Hematopoietic multipotent progenitor cell treated with erythropoietin and hydrocortisone succinate and interleukin-3 and kit ligand, for 17 days (in vitro differentiated cells): Measurements from ENCODE around the gene GPR153.

Source experiments
- DNase-seq: peaks from one replicate; pipeline ENCODE4 v3.0.0-alpha.2; 2015; ENCODE audit warnings: low spot score

Gene GPR153

DNA sequence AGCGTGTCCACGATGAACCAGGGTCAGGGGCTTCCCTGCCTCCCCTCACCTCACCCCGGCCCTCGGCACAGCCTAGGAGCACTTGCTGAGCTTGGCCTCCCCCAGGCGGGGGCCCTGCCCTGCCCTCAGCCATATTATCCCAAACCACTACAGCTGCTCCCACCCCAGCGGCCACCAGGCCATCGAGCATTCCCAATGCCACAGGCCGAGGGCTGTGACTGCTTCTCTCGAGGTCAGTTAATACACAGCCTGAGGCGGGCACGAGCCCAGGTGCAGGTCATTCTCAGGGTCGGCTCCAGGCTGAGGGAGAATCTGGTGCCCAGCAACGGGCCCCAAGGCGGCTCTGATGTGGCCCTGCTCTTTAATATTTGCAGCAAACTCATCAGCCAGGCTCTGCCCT lies 8.4 kb upstream of the GPR153 start:
- DNase-seq, result no peak

DNA sequence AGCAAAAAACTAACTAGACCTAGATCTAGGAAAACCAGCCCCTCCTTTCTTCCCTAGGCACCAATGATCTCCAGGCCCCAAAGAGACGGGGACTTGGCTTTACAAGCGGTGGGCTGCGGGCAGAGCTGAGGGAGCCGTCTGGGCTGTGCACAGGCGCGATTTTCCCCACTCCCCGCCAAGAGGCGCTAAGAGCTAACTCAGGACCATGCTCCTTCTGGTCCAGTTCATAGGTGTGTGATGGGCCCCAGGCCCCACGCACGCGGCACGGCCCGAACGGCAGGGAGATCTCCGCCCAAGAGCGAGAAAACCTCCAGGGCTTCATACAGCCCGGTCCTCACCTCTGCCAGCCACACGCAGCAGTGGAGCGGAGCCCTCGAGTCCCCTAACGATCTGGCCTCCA lies 7.5 kb upstream of the GPR153 start:
- no peak for DNase-seq

DNA sequence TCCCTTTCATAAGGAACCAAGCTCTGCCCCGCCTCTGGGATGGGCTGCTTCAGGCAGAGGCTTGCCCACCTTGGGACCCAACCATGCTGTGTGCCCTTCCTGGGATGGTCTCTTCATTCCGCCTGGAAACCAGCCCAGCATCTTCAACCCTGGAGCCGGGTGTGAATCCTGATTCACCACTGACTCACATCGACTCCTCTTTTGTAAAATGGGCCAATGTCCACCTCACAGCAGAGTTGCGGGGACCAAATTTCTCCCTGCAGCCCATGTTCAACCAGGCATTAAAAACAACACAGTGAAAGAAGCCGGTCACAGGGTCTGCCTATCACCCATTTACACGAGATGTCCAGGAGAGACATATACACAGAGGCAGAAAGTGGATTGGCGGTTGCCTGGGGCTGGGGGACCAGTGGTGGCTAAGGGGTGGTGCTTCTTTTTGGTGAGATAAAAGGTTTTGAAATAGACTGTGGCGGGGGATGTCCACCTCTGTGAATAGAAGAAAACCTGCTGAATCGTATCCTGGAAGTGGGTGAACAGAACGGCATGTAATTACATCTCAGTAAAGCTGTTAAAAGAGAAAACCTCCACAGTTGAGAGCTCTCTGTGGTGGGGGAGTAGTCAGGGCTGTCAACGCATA lies 6.9 kb upstream of the GPR153 start:
- DNase-seq, result no peak

DNA sequence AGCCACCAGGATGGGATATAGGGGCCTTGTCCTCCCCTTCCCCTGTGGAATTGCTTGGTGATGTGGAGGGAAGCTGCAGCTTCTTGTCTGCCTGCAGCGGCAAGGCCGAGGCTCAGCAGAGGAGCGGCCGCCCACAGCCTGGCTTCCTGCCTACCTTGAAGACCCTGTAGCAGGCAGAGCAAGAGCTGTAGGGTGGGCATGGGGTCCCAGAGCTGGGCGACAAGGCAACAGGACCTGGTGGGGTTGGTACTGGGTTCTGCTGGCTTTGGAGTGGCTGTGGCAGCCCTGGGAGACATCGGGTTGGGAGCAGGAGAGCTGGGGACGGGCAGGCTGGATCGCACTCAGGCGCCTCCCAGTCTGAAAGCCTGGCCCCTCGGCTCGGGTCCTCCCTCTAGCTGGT lies 5.7 kb upstream of the GPR153 start:
- no peak for DNase-seq

DNA sequence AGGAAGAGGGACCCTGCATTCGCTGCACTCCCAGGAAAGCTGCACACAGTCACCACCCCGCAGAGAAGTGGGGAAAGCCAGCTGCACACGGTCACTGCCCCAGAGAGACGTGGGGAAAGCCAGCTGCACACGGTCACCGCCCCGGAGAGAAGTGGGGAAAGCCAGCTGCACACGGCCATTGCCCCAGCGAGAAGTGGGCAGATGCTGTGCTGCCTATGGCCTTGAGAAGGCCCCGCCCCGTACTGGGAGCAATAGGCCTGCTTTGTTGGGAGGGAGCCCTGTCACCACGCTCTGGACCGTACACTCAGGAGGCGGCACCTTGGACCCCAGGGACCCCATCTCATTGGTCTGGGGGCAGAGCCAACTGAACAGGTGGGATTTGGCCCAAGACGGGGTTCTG lies 4.3 kb upstream of the GPR153 start:
- DNase-seq, result no peak

DNA sequence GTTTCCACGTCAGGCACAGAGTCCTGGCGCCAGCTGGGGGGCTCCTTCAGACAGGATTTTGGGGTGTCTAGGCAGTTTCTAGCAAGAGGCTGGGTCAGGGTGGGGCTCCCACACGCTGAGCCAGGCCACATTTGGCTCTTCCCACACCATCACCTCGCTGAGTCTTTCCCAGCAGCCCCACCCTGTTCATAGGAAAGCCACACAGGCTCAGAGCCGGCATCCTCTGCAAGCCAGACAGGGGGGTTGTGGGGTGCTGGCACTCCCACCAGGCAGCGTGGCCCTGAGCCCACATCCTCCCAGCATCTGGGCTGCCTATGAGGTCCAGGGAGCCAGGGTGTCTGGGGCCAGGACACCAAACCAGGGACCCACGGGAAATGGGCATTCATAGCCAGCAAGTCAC lies 2.8 kb upstream of the GPR153 start:
- no peak for DNase-seq

DNA sequence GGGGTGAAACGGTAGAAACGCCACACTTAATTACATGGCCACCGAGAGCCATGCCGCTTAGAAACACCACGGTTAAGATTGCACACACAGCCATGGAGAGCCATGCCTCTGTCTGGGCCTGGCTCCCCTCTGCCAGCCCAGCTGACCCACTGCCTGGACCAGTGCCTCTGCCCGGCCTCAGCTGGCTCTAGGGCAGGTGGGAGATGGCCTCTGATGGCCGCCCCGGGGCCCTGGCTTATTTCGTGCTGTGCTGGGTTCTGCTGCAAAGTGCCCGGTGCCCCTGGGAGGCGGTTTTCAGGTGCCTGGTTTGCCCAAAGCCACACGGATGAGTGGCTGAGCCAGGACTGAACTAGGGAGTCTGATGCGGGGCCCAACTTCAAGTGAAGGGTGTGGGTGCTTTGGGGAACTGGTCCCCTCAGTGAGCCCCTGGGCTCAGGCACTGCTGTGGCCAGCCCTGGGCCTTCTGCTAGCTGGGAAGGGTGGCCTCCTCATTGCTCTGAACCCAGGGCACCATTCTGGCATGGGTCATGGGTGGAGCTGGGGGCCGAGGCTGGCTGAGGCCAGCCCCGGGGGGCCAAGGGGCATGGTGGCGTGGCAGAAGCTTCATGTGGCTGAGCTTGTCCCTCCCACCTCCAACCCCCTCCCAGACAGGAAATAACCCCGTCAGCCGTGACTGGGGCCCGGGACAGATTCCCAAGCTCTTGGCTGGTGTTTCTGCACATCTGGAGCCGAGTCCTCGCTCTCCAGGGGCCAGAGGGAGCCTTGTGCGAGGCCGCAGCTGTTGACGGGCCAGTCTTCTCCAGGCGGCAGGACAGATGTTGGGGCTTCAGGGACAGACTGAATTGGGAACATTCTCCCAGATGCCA lies 1.9 kb upstream of the GPR153 start:
- DNase-seq, result no peak

DNA sequence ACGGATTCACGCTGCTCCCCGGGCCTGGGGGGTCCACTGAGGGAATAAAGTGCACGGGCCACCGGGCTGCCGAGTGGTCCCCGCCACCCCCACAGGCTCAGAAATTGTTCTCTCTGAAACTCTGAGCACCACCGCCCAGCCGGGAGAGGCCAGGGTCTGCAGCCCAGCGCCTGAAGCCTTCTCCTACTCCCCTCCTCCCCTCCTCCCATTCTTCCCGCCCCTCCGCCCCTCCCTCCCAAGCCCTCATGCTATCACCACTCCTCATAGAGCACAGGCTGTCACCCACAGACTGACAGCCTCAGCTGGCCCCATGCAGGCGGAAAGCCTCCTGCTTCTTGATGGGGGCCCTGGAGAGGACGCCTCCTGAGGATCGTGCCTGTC lies 707 bp upstream of the GPR153 start:
- DNase-seq, result no peak

DNA sequence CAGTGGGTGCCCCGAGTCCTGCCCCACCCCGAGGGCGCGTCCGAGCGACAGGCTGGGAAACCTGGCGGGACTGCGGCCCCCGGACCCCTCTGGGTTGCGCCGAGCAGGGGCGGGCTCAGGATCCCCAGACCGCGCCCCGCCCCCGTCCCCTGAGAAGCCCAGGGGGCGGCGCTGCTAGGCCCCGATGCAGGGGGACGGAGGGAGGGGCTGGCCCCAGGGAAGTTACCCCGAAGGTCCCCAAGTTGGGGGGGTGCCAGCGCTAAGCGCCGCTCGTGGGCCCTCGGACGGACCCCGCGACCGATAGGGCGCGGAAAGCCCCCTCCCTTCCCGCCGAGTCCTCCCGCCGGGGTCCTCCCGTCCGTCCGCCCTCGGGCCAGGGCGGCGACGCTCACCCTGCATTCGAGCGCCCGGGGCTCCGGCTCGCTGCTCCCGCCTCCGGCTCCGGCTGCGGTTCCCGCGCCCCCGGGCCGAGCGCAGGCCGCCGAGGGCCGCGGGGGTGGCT lies 414 bp downstream of the GPR153 start:
- DNase-seq, result no peak

DNA sequence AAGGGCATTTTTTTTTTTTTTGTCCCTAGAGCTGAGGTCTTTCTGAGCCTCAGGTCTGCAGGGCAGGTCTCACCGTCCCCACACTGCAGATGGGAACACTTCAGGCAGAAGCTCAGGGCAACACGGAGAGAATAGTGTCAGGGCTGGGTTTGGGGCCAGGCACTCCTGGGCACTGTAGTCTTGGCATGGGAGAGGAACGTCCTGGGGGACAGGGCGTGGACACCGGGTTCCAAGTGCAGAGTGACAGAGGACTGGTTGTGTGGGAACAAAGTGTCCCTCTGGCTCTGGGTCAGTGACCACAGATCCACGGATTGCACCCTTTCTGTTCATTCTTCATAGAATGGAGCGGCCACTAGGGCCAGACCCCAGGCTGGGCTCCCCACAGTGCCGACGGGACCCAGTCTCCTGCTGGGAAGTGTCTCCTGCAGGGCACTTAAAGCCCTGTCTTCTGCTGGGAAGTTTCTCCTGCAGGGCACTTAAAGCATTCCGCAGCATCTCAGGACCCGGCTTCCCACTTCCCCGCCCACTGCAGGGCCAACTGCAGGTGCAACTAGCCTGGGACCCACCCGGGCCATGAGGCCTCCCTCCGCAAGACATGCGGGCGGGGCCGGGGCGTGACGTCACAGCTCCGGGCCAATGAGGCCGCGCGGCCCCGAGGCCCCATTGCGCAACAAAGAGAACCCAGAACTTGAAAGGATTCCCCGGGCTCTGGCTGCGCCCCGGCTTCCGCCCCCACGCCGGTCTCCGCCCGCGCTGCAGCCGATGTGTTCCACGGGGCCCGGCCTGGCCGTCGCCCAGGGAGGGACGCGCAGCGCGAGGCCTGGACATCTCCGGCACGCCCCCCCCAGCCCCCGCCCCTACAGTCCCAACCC lies 1.2 kb downstream of the GPR153 start:
- DNase-seq, result peak; percentile 13

DNA sequence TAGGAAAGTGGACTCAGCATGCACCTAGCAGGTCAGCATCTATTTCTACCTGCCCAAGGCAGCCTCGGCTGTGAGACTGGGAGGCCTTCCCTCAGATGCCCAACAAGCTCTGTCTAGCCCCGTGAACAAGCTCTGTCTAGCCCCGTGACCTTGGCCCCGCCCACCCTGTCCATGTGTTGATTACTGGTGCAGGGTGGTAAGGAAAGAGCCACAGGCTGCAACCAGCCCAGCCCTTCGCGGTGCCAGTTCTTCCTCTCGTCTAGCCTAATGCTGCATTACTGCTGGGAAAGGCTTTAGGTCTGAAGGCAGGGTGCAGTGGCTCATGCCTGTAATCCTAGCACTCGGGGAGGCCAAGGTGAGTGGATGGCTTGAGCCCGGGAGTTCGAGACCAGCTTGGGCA lies 2.2 kb downstream of the GPR153 start:
- no peak for DNase-seq

DNA sequence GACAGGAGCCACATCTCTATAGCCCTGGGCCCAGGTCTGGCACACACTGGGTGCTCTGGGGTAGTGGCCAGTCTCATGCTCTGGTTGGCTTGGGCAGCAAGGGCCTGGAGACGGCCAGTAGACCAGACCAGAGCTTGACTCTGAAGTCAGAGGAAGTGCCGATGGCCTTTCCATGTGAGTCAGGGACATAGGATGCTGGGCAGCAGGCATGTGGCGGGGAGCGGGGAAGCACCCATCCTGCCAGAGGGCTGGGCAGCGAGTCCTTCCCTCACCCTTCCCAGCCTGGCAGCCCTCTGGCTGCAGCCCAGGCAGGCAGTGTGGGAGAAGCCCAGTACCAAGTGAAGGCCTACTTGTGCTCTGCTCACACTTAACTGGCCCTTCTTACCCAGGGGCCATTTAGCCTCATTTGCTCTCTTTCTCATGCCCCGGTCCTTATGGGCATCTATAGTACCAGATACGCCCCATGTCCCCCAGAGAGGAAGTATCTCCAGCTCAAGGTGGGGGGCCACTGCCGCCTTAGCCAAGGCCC lies 3.3 kb downstream of the GPR153 start:
- no peak for DNase-seq

DNA sequence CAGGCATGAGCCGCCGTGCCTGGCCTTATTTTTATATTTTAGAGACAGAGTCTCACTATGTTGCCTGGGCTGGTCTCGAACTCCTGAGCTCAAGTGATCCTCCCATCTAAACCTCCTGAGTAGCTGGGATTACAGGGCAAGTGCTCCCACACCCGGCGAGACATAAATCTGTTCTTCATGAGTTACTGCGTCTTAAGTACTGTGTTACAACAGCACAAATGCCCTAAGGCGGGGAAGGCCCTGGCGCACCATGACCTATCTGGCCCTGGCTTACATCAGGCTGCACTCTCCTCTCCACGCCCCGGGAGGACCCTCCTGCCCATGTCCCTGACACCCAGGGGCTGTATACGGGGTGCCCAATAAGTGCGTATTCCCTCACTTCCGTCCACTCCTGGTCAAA lies 4.3 kb downstream of the GPR153 start:
- DNase-seq, result no peak

DNA sequence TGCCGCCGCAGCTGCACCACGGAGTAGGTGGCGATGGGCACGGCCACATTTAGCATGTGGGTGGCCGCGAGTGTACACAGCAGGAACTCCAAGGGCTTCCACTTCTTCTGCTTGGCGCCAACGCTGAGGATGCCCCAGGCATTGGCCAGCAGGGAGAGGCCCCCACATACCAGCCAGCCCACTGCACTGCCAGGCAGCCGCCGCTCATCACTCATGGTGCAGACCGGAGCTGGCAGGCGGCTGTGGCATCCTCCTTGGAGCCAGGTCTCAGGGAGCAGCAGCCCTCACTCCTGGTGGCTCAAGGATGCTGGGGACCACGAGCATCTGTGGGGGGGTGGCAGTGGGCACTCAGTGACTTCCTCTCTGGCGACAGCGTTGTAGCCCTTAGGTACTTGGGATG lies 6.2 kb downstream of the GPR153 start:
- no peak for DNase-seq

DNA sequence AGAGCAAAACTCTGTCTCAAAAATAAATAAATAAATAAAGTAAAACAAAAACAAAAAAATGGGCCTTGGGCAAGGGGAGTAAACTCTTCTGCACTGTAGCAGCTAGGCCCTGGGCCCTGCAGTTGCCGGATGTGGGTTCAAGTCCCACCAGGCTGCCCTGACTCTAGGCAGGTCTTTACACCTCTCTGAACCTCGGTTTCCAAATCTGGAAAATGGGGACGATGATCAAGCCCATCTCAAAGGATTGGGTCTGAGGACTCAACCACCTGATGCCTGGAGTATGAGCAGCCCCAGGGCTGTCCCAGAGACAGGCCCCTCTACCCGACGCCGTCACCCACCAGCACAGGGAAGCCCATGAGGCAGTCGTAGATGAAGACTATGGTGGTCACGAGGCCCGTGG lies 7.5 kb downstream of the GPR153 start:
- no peak for DNase-seq

DNA sequence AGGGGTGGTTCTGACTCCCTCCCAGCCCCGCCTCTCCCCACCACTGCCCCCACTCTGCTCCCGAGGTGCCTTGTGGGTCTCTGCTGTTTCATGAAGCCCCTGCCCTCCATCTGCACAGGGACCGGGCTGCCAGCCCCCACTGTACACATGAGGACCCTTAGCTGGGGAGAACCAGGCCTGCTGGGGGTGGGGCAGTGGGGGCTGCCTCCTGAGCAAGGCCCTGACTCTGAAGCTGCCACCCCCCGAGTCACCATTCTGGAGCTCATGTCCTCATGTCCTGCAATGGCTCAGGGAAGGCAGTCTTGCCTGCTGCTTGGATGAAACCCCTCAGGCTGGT lies 8.6 kb downstream of the GPR153 start:
- DNase-seq, result no peak

DNA sequence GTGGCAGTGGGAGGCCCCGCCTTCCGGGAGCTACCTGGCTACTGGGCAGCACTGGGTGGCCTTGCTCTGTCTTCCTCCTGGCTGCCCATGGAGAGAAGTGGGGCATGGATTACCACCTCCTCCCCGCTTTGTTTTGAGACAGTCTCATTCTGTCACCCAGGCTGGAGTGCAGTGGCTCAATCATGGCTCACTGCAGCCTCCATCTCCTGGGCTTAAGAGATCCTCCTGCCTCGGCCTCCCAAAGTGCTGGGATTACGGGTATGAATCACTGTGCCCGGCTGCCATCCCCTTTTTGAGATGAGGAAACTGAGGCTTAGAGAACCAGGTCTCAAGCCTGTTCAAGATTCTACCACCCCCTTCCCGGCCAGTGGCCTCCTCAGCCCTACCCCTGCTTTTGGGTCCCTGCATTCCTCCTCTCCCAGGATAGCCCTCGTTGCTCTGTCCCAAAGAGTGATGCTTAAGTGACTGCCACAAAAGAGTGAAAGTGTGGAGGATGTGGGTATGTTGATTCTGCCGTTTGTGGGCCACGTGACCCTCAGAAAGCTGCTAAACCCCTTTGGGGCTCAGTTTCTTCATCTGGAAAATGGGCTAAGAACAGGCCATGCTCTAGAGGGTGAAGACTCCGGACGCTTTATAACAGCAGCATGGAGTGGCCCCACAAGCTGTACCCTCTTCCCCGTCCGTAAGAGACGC lies 9.1 kb downstream of the GPR153 start:
- no peak for DNase-seq

DNA sequence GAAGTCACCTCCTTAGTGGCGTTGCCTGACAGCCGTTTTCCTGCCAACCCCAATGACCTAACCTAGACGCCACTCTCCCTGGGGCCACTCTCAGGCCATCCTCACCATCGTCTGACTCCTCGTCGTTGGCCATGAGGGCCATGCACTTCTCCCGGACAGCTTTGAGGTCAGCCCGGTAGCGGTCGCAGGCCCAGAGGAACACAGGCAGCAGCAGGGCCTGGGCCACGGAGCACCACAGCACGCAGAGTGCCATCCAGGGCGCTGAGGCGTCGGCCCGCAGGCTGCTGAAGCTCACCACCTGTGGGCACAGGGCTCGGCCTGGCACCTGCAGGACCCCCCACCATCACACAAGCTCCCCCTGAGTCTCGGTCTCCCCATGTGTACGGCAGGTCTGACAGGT lies 9.7 kb downstream of the GPR153 start:
- DNase-seq, result no peak

DNA sequence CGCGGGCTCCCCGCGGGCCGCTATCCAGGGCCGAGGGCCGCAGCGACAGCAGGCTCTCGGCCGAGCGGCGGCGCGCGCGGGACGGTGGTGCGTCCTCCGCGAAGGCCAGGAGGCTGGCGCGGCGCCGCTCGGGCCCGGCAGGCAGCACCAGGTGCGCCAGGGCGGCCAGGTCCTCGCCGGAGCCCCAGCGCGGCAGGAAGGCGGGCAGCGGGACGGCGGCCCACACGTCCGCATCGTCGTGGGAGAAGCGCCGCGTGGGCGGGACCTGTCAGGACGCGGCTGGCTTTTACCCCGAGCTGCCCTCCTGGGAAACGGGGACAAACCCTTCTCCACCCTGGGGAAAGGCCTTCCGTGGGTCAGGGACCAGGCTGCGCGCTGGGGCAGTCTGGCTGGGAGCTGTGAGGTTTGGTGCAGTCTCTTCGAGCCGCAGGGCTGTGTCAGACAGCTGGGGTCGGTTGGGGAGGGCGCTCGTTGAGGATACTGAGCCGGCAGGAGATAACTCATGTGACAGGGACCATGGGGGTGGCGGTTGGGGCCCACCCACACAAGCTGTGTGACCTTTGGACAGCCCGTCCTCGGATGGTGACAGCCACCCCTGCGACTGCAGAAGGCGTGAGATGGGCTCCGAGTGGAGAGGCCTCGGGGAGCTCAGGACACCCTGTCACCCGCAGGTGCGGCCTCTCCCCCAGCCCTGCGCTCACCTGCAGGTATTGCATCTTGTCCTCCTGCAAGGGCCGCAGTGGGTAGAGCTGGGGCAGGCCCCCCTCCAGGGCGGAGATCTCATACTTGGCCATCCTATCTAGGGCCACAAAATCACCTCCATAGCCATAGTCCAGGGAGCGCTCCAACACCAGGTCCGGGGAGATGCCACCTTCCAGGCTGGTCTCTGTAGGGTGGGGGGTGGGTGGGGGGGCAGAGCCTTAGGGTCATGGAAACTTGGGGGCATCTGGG lies 10.9 kb downstream of the GPR153 start:
- DNase-seq, result no peak

DNA sequence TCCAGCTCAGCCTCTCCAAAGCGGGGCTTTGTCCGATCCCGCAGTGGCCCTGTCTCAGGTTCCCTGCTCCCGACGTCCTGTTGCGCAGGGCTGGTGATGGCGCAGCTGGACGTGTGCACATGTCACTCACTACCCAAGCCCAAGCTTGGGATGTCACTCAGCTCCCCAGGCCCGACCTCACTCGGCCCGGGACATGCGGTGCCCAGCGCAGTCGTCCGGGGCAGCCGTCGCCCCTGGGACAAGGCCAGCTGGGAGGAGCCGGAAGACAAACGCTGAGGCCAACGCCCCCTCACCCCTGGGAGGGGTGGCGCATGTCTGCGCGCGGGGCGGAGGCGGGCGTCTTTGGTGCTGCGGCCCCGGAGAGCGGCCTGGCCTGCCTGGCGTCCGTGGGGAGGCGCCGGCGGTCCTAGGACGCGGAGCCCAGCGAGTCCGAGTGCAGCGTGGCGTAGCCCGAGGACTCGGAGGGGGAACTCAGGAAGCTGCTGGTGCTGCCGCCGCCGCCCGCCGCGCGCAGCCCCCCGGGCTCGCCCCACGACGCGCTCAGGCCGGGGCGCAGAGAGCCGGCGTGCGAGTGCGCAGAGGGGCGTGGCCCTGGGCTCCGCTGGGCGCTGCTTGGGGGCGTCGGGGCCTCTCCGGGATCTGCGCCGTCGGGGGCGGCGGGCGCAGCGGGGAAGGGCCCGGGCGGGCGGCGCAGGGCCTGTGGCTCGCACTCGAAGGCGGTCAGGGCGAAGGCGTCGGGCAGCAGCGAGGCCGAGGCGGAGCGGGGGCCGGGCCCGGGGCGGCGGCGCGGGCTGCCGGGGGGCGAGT lies 11.8 kb downstream of the GPR153 start:
- DNase-seq, result no peak
